Stromal cell of bone marrow (primary cell): ENCODE results near the gene LRIT3.
A peak's percentile ranks its signal among the peaks of the same experiment; 100 is the strongest.

Experiments
- DNase-seq: peaks from one replicate; pipeline ENCODE4 v3.0.0-alpha.2; 2012; ENCODE audit warnings: low read depth

Gene LRIT3

GRCh38 chr4:109910256-109910655 lies 62.3 kb downstream of the LRIT3 start:
- DNase-seq: no peak

GRCh38 chr4:109912706-109913595 lies 65.0 kb downstream of the LRIT3 start, which contains the start of gene EGF:
Gene EGF (plus strand): TSS chr4:109912883. CDS start chr4:109913336, 453 bp downstream.
- peak; percentile 43 for DNase-seq

- no peak for DNase-seq
These were observed 65.8 kb downstream of the LRIT3 start for GRCh38 chr4:109913596-109914241.

- DNase-seq: no peak
These were observed 66.4 kb downstream of the LRIT3 start for GRCh38 chr4:109914322-109914721.

GRCh38 chr4:109915385-109916026 lies 67.6 kb downstream of the LRIT3 start:
- DNase-seq: no peak

DNA sequence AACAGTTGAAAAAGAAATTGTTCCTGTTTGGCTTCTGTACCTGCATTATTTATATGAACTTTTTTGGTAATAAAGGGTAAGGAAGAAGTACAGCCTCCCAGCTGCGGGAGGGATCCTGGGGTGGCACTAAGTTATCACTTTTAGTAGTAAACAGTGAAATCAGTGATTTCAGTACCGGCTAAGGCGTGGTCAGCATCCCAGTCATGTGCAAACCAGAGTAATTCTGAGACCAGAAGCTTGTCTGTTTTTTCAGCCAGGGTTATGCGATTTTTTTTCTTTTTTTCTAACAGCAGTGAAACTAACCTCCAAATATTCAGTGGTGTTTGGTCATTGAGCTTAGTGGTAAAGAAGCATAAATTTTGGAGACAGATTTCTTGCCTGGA lies 68.1 kb downstream of the LRIT3 start:
- DNase-seq: peak; percentile 2

DNA sequence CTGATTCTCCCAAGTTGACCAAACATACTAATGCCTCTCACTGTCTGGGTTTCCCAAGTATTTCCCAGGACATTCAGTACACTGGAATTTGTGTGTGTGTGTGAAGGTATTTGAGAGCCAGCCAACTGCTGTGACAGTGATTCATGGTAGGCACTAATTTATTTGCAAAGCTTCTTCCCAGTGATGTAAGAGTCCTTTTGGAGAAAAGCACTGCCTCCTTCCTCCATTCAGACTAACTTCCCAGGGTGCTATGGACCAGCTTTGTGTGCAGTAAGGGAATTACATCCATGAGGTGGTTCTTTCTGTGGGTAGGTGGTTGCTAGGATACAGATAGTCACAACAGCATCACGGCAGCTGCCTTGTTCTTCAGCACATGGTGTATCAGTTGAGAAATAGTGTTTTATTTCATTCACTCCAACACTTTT lies 73.5 kb downstream of the LRIT3 start:
- peak; percentile 72 for DNase-seq
